Measurements from ENCODE around the gene UGT2B10.
A peak's percentile ranks its signal among the peaks of the same experiment; 100 is the strongest.

Gene UGT2B10

DNA sequence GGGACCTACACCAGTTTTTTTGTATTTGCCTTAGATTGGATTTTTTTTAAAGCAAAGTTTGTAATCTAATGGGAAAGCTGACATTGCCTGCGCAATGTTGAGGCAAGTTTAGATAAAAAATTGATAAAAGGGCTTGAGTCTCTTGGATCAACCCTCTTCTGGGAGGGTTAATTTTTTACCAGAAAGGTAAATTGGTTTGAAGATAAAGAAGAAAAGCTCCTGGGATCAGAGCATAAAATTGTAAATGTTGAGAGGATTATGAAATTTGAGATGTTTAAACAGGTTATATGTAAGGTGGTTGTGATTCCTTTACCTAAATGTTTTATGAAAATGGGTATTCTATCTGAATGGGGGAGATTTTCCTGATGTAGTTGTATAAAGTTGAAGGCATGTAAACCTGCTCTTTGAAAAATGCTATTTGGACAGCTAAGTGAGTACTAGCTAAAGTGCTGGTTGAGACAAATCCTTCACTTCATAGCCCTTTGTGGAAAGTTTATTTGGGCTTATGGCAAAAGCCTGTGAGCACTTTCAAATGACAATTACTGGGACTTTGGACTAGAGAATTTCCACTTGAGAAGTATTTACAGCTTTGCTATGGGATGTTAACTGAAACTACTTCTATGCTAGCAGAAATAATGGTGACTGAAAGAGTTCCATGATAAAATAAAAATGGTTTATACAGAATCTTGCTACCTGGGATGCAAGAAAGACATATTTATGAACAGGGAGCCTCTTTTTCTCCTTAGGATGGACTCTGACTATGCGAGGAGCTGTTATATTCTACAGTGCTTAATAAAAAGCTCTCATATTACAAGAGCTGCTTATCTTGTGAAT, 56.2 kb downstream of the UGT2B10 start:
- TF ChIP-seq, protein P1, sequence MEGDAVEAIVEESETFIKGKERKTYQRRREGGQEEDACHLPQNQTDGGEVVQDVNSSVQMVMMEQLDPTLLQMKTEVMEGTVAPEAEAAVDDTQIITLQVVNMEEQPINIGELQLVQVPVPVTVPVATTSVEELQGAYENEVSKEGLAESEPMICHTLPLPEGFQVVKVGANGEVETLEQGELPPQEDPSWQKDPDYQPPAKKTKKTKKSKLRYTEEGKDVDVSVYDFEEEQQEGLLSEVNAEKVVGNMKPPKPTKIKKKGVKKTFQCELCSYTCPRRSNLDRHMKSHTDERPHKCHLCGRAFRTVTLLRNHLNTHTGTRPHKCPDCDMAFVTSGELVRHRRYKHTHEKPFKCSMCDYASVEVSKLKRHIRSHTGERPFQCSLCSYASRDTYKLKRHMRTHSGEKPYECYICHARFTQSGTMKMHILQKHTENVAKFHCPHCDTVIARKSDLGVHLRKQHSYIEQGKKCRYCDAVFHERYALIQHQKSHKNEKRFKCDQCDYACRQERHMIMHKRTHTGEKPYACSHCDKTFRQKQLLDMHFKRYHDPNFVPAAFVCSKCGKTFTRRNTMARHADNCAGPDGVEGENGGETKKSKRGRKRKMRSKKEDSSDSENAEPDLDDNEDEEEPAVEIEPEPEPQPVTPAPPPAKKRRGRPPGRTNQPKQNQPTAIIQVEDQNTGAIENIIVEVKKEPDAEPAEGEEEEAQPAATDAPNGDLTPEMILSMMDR (IDR thresholded peaks at IDR 0.05; ENCODE audit: insufficient read depth, low read depth, low read length, missing control alignments), result no peak
- DNase-seq (ENCODE audit: low read depth), result no peak
- H3K4me3 ChIP-seq (ENCODE audit: low read length), result no peak overlapping the region

DNA sequence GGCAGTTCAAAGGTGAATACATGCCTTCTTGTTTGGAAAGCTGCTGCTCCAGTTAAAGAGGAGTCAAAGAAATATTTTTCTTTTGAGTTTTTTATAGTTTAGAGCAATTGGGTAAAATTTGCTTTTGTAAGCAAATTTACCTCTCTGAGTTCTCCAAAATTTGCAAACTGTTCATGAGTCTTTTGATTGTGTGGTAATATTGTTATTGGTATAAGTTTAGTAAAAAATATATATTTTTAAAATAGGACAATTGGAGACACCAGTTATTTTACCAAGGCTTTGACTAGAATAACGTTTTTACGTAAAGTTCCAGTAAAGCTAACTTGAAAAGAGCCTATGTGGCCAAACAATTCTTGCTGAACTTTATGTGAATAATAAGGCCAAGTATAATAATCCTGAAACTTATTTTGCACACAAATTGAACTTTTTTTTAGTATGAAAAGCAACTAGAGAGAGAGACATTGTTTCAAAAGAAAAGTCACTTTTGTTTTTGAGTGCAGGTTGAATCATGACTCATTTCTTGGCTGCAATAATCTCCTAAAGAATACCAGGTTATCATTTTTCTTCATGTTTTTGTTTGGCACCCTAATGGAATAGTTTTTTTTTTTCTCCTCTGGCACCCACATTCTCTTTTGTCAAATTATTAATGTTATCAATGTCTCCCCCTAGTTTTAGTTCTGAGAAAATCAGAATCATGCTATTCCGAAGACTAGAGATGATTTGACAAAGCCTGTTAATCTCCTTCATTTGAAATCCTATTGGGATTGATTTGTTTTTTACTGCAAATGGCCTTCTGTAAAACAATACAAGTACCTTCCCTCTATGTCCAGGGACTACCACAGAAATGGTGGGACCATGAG, 57.1 kb downstream of the UGT2B10 start:
- TF ChIP-seq, protein P1 (IDR thresholded peaks at IDR 0.05; ENCODE audit: insufficient read depth, low read depth, low read length, missing control alignments), result no peak
- DNase-seq (ENCODE audit: low read depth), result peak; percentile 4
- no peak overlapping the region for H3K4me3 ChIP-seq (ENCODE audit: low read length)

DNA sequence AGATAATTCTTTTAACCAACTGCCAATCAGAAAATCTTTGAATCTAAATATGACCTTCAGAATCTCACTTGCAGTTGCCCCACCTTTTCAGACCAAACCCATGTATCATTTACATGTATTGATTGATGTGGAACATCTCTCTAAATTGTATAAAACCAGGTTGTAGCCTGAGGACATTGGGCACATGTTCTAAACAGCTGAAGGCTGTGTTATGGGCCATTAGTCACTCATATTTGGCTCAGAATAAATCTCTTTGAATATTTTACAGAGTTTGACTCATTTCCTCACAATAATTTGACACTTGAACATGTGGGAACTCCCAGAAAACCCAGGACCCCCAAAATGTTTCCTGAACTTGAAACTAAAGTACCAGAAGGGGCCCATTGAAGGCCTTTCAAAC, 58.7 kb downstream of the UGT2B10 start:
- TF ChIP-seq, protein P1 (IDR thresholded peaks at IDR 0.05; ENCODE audit: insufficient read depth, low read depth, low read length, missing control alignments), result no peak
- peak; percentile 25 for DNase-seq (ENCODE audit: low read depth)
- H3K4me3 ChIP-seq (ENCODE audit: low read length), result no peak overlapping the region

DNA sequence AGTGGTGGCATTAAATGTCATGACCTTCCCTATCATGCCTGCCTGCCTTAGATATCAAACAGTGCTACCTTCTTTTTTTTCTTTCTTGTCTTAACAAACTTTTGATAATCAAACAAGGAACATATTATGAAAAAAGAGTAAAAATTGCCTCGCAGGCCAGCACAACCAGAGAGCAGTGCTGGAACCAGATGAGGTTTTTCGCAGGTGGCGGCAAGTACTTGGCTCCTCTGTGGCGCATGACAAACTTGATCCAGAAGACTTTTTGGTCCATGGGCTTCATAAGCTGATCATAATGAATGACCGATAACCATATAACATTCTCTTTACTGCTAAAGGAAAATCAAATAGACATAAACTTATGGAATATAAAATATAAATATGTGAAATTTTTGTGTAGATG, 61.8 kb downstream of the UGT2B10 start:
- DNase-seq (ENCODE audit: low read depth), result no peak
- H3K4me3 ChIP-seq (ENCODE audit: low read length), result no peak overlapping the region
- TF ChIP-seq, protein P1 (IDR thresholded peaks at IDR 0.05; ENCODE audit: insufficient read depth, low read depth, low read length, missing control alignments), result no peak

DNA sequence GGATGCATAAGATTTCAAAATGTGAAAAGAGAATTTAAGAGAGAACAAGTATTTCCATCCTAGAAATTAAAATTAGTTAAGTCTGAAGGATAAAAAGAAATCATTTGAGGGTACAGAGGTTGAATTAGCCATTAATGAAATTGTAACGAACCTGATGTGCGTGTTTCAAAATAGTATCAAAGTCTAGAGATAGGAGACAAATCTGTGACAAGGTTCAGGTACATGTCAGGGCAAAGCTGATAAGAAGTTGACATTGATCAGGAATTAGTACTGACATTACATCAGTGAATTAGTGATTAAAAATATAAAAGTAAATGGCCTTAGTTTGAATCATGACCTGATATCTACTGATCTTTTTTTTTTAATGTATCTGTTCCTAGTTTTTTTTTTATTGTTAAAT, 62.3 kb downstream of the UGT2B10 start:
- TF ChIP-seq, protein P1 (IDR thresholded peaks at IDR 0.05; ENCODE audit: insufficient read depth, low read depth, low read length, missing control alignments), result no peak
- no peak overlapping the region for H3K4me3 ChIP-seq (ENCODE audit: low read length)
- DNase-seq (ENCODE audit: low read depth), result no peak

Data from epithelial cell of esophagus (primary cell).